Measurements from ENCODE around the gene TGFBR3L.

Gene TGFBR3L

GRCh38 chr19:7883105-7883504, 31.5 kb upstream of the TGFBR3L start:
- Histone ChIP-seq H3K9me3 (no peaks in the 10 kb centered on the region), H3K36me3 (no peaks in the 10 kb centered on the region), H3K4me1 (peaks cover 0 to 2% (median 0%) of the 10 kb centered on the region in 4 donors), H3K4me3 (no peak overlapping the region), H3K27ac (no peak overlapping the region), H3K27me3 (peaks cover 0 to 19% of the 10 kb centered on the region in 2 donors)
- no peak for DNase-seq
- no peak for TF ChIP-seq CTCF (IDR thresholded peaks at IDR 0.05)
- intact Hi-C loops (cut with DNase I; ENCODE audit: low total_unique reads), result no loop called here

GRCh38 chr19:7883796-7884570, 30.6 kb upstream of the TGFBR3L start:
- intact Hi-C loops (cut with DNase I; ENCODE audit: low total_unique reads), result no loop called here
- H3K4me1 ChIP-seq, result peaks cover 0 to 10% (median 2%) of the 10 kb centered on the region in 4 donors
- no peak for DNase-seq
- no peak for TF ChIP-seq CTCF (IDR thresholded peaks at IDR 0.05)
- no peaks in the 10 kb centered on the region for H3K36me3 ChIP-seq
- H3K27me3 ChIP-seq, result peaks cover 0 to 24% of the 10 kb centered on the region in 2 donors
- no peak overlapping the region for H3K4me3 ChIP-seq
- H3K9me3 ChIP-seq, result no peaks in the 10 kb centered on the region
- no peak overlapping the region for H3K27ac ChIP-seq

GRCh38 chr19:7885818-7886217, 28.8 kb upstream of the TGFBR3L start:
- Histone ChIP-seq H3K27me3 (peaks cover 0 to 24% of the 10 kb centered on the region in 2 donors), H3K4me3 (no peak overlapping the region), H3K9me3 (no peaks in the 10 kb centered on the region), H3K4me1 (peaks cover 0 to 10% (median 2%) of the 10 kb centered on the region in 4 donors), H3K27ac (no peak overlapping the region), H3K36me3 (no peaks in the 10 kb centered on the region)
- TF ChIP-seq CTCF (IDR thresholded peaks at IDR 0.05), result no peak
- intact Hi-C loops (cut with DNase I; ENCODE audit: low total_unique reads), result no loop called here
- DNase-seq, result no peak

GRCh38 chr19:7887408-7888144, 27.1 kb upstream of the TGFBR3L start:
- H3K4me3 ChIP-seq, result no peak overlapping the region
- H3K4me1 ChIP-seq, result peaks cover 0 to 10% (median 2%) of the 10 kb centered on the region in 4 donors
- no peak for TF ChIP-seq CTCF (IDR thresholded peaks at IDR 0.05)
- no peaks in the 10 kb centered on the region for H3K36me3 ChIP-seq
- DNase-seq, result no peak
- no peaks in the 10 kb centered on the region for H3K9me3 ChIP-seq
- intact Hi-C loops (cut with DNase I; ENCODE audit: low total_unique reads), result no loop called here
- H3K27ac ChIP-seq, result no peak overlapping the region
- H3K27me3 ChIP-seq, result peaks cover 0 to 36% of the 10 kb centered on the region in 2 donors

GRCh38 chr19:7888145-7888825, 26.3 kb upstream of the TGFBR3L start, which contains the start of gene LRRC8E:
Gene LRRC8E (plus strand): TSS chr19:7888510. CDS start chr19:7895604, 7,094 bp downstream.
- H3K4me1 ChIP-seq, result peaks cover 0 to 10% (median 2%) of the 10 kb centered on the region in 4 donors
- H3K27ac ChIP-seq, result no peak within 1 kb of the TSS
- no peak for TF ChIP-seq CTCF (IDR thresholded peaks at IDR 0.05)
- H3K27me3 ChIP-seq, result peaks cover 0 to 43% of the 10 kb centered on the region in 2 donors
- DNase-seq, result no peak
- intact Hi-C loops (cut with DNase I; ENCODE audit: low total_unique reads), result no loop called here
- no peaks in the 10 kb centered on the region for H3K36me3 ChIP-seq
- no peak within 1 kb of the TSS for H3K4me3 ChIP-seq
- H3K9me3 ChIP-seq, result no peaks in the 10 kb centered on the region

All from tibial artery (tissue), 4 donors.